H1 (cell line): ENCODE results near the gene KAZALD1. TPM values are rescaled to one million over a fixed set of nuclear protein-coding genes. Genes with fewer than 3 reads are reported as not detected.

Source experiments
- CHD7 ChIP-seq: fragments of 300-600 bp; sonication (generic); IDR thresholded peaks from 2 replicates; pipeline ENCODE4 v1.7.1; 2012; ENCODE audit warnings: low read length, moderate library complexity, mild to moderate bottlenecking, inconsistent platforms; ENCODE audit not compliant: insufficient replicate concordance
- SIN3A ChIP-seq, 2 experiments: IDR thresholded peaks in 1 of 2; conservative IDR thresholded peaks in 1 of 2; 2 replicates each; pipeline ENCODE4 v1.6.1; 2011 to 2012; ENCODE audit warnings: low read length in 2 of 2, improper control_type of control experiment in 1 of 2, low read depth in 1 of 2, mild to moderate bottlenecking in 1 of 2
- polyA plus RNA-seq, 7 experiments: library from polyadenylated mRNA; depleted of rRNA in 3 of 7; stranded (reverse) in 5 of 7; unstranded in 2 of 7; fragments of >200 nt in 5 of 7; fragments of 200-250 nt in 2 of 7; gene quantifications; 1 replicate in 5 of 7; 2 replicates in 1 of 7; 4 replicates in 1 of 7; pipeline versions ENCODE4 v1.2.1 to v1.2.3, GENCODE V29; 2011 to 2013; ENCODE audit warnings: missing spikeins in 2 of 7, mixed read lengths in 2 of 7
- total RNA-seq: library from RNA; stranded (reverse); fragmentation: NEBNext Ultra II Directional; extraction: Animal tissue kit (Norgen Biotek cat#: 25700); gene quantifications from 2 replicates; pipeline ENCODE4 v1.2.1, GENCODE V29; 2021

KAZALD1 gene
- total and polyA plus RNA-seq, 2 of the 8 experiments (the other 6 are each of a cell fraction or from before 2014, with no cell fraction given) = 0.65 to 1.9 TPM

GRCh38 chr10:101094121-101094879, 32.5 kb downstream of the KAZALD1 start (continued):
- TF ChIP-seq CHD7 (no peak), SIN3A (conservative IDR thresholded peaks at IDR 0.05 in 1 of 2, IDR thresholded peaks at IDR 0.05 in 1 of 2; ENCODE audit: low read depth in 1 of 2, low read length in 2 of 2) (no peak)
- TF ChIP-seq, all 59 proteins: peak for 0
